ENCODE results near the gene MED13L. TPM values are rescaled to one million over a fixed set of nuclear protein-coding genes. Genes with fewer than 3 reads are reported as not detected.

The MED13L gene
- total RNA-seq, 1 donor from 2014 or later: 79.3 TPM

- intact Hi-C loops (cut with micrococcal nuclease): no loop called here
Measured at GRCh38 chr12:115930336-115930735, 347.2 kb downstream of the MED13L start.

GRCh38 chr12:115926037-115926670 is 351.3 kb downstream of the MED13L start:
- intact Hi-C loops (cut with micrococcal nuclease): no loop called here

GRCh38 chr12:115923851-115924250 is 353.6 kb downstream of the MED13L start:
- intact Hi-C loops (cut with micrococcal nuclease): no loop called here

- intact Hi-C loops (cut with micrococcal nuclease): no loop called here
Measured at GRCh38 chr12:115922952-115923564, 354.4 kb downstream of the MED13L start.

DNA sequence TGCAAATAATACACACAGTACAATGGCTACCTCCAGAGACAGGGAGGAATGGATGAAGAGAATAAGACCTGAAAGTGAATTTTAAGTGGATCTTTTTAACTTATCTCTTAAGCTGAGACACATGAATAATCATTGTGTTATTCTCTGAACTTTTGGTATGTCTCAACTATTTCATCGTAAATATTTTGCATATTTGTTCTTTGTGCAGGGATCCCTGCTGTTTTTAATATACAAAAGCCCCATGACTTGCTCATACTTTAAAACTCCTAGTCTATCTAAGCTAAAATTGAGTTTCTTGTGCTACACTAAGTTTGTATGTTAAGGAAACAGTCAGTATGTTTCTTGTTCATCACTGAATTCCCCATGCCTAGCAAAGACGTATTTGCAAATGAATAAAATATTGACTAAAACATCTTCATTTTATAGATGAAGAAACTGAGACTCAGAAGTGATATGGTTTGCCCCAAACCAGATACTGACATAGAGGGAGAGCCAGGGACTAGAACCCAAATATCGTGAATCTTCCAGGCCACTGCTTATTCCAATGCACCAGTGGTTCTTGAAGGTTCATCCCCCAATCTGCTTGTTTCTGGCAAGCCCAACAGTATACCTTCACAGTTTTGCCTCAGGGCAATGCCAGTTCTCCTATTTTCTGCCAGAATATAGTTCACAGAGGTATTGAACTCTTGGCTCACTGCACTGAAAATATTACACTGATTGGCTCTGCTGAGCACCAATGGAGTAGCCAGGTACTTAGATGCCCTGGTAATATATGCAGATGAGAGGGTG is 356.9 kb downstream of the MED13L start:
- intact Hi-C loops (cut with micrococcal nuclease): no loop called here

DNA sequence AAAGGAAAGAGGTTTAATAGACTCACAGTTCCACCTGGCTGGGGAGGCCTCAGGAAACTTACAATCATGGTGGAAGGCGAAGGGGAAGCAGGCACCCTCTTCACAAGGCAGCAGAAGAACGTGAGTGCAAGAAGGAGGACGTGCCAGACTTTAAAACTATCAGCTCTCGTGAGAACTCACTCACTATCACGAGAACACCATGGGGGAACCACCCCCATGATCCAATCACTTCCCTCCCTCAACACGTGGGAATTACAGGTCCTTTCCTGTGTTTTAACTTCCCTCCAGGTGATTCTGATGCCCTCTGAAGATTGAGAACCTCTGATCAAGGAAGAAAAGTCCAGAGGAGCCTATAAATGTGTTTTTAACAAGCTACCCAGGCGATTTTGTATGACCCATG is 358.7 kb downstream of the MED13L start:
- intact Hi-C loops (cut with micrococcal nuclease): loop anchor here (5.0 kb wide), 1 partner anchor 1936 kb away; no protein-coding TSS in a partner anchor

- intact Hi-C loops (cut with micrococcal nuclease): loop anchor here (5.0 kb wide), 1 partner anchor 1935 kb away; no protein-coding TSS in a partner anchor
Measured at GRCh38 chr12:115916910-115917668, 360.4 kb downstream of the MED13L start.

DNA sequence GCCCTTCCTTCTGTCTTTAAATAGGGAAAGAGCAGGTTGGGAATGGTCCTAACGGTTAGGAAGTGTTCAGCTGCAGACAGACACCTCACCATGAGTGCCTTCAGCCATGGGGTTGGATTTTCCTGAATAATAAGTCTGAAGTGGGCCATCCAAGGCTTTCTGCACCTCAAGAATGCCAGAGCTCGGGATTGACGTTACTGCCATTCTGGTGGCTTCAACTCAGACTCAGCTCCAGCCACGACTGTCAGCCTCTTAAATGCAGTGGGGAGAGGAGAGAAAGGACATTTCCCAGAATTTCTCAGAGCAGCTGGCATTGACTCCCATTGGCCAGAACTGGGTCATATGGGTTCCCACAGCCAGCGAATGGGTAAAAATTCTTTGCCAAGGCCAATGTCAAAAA is 363.4 kb downstream of the MED13L start:
- intact Hi-C loops (cut with micrococcal nuclease): no loop called here

DNA sequence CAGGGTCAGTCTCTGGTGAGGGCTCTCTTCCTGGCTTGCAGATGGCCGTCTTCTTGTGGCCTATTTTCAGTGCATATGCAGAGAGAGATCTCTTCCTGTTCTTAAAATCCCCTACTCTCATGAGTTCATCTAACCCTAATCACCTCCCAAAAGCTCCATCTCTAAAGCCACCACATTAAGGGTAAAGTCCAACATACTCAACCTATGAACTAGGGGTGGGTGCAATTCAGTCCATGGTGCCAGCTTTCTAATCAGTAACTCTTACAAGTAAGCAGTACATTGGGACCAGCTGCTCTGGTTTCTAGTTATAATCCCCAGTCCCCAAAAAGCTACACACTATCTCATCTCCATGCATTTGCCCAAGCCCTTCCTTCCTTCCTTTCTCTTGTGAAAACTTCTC is 365.1 kb downstream of the MED13L start:
- intact Hi-C loops (cut with micrococcal nuclease): no loop called here

DNA sequence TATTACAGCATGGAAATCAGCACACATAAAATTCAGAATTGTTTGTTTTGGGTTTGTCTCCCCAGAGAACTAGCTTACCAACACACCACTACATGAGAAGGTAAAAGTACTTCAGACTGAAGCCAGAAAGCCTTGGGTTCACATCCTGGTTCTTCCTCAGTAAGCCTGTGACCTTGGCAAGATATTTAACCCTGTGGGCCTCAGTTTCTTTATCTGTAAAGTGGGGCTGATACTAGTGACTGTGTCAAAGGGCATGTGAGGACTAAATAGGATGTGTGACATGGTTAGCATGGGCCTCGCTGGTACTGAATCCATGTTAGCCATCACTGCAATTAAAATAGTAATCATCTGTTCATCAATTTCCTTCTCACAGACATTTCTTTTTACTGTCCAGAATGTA is 366.1 kb downstream of the MED13L start:
- intact Hi-C loops (cut with micrococcal nuclease): no loop called here

DNA sequence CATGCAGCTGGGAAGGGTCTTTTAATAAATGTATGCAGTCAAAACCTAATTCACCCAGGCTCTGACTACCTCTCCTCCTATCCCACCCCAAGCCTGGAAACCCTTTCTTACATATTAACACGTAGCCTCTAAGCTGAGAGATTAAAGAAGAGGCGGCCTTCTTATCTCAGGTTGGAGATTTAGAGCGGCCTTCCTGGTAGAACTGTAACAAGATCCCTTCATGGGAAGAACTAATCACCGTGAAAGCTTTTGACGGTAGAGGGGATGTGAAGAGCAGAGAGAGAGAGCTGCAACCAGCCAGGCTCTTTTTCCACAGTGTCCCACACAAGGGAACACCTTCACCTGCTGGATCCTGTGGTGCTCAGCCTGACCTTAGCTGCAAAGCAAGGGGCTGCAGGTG is 367.4 kb downstream of the MED13L start:
- intact Hi-C loops (cut with micrococcal nuclease): no loop called here
